Esophagus muscularis mucosa (tissue), 3 donors: ENCODE results near the gene FBXW8.

ENCODE experiments used
- CTCF ChIP-seq, 3 experiments: fragments of 200-600 bp in 2 of 3; fragments of 450-650 bp in 1 of 3; sonication (generic) in 2 of 3; IDR thresholded peaks; one replicate each; pipeline ENCODE4 v1.5.1; 2017 to 2019; ENCODE audit warnings: antibody characterized with exemption in 3 of 3, mild to moderate bottlenecking in 2 of 3, moderate library complexity in 1 of 3
- POLR2AphosphoS5 ChIP-seq, 2 donors: sonication (generic); formaldehyde crosslinking; IDR thresholded peaks; one replicate each; pipeline ENCODE4 v1.6.1; 2017; ENCODE audit warnings: antibody characterized with exemption in 2 of 2

- TF ChIP-seq POLR2AphosphoS5 (IDR thresholded peaks at IDR 0.05) = no peak
- TF ChIP-seq CTCF (IDR thresholded peaks at IDR 0.05) = no peak
Observed at GRCh38 chr12:117053597-117054201, 142.9 kb downstream of the FBXW8 start.
